GM19238 (cell line): Measurements from ENCODE around the gene IDH2.
"Not testable (repeated sequence)": the region's sequence is repeated elsewhere in the genome, so short reads cannot be mapped to it uniquely, and the experiment has no call there.

Experiments
- DNase-seq: peaks from one replicate; pipeline ENCODE4 v3.0.0; 2011; ENCODE audit warnings: low spot score; ENCODE audit not compliant: insufficient read length

Gene IDH2

DNA sequence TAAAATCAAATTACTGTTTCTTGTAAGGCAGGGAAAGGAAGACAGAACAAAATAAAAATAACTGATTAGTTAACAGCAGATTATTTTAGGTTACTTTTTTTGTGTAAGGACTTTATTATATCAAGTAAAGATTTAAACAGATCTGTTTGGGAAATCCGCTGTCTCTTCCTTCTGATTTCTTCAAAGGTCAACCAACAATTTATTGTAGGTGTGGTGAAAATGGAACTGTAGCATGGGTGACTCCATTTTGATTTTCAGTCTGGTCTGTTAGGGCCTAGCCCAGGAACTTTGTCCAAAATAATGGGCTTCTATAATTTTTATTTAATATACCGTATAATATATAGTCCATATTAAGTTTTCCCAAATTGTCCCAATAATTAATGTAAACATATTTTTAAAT lies 13.5 kb upstream of the IDH2 start:
- no peak for DNase-seq

DNA sequence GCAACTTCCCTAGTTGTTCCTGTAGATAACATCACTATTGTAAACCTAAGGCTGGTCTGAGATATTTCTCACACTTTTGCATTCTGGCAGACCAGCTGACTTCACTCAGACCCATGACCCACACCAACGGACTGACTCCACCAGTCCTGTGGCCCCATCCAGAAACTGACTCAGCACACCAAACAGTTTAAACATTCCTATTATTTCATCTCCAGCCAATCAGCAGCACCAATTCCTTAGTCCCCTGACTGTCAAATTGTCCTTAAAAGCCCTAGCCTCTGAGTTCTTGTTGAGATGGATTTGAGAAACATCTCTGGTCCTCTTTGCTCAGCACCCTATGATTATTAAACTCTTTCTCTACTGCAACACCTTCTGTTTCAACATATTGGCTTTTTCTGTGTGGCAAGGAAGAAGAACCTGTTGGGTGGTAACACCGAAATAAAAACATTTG lies 12.2 kb upstream of the IDH2 start:
- no peak for DNase-seq

DNA sequence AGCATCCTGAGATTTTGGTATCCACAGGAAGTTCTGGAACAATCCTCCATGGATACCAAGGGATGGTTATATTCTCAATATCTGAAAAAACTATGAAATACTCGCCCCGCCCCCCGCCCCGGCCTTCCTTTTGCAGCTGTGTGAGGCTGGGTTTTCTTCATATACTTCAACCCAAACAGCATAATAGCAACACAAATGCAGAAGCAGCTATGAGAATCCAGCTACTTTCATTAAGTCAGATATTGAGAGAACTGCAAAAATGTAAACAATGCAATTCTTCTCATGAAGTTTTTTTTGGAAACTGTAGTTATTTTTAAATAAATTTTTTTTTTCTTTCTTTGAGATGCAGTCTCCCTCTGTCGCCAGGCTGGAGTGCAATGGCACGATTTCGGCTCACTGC lies 10.9 kb upstream of the IDH2 start:
- DNase-seq, result no peak

DNA sequence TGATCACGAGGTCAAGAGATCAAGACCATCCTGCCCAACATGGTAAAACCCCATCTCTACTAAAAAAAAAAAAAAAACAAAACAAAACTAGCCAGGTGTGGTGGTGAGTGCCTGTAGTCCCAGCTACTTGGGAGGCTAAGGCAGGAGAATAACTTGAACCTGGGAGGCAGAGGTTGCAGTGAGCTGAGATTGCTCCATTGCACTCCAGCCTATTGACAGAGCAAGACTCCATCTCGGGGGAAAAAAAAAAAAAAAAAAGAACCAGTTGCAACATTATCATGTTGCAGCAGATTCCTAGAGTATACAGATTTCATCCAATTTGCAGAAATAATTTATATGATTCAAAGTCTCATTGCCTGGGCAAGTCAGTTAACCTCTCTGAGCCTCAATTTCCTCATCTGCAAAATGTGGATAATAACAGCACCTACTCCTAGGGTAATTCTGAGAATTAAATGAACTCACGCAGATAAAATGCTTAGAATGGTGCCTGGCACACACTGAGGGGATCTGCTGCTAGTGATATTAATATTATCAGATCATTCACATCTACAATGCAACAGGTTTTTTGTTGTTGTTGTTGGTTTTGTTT lies 7.0 kb upstream of the IDH2 start:
- DNase-seq, result not testable (repeated sequence)

DNA sequence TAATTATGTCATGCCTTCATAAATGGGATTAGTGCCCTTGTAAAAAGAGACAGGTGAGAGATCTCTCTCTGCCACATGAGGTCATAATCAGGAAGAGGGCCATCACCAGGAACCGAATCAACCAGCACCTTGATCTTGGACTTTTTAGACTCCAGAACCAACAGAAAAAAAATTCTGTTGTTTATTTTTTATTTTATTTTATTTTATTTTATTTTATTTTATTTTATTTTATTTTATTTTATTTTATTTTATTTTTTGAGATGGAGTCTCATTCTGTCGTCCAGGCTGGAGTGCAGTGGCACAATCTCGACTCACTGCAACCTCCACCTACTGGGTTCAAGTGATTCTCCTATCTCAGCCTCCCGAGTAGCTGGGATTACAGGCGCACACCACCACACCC lies 5.8 kb upstream of the IDH2 start:
- DNase-seq, result not testable (repeated sequence)

DNA sequence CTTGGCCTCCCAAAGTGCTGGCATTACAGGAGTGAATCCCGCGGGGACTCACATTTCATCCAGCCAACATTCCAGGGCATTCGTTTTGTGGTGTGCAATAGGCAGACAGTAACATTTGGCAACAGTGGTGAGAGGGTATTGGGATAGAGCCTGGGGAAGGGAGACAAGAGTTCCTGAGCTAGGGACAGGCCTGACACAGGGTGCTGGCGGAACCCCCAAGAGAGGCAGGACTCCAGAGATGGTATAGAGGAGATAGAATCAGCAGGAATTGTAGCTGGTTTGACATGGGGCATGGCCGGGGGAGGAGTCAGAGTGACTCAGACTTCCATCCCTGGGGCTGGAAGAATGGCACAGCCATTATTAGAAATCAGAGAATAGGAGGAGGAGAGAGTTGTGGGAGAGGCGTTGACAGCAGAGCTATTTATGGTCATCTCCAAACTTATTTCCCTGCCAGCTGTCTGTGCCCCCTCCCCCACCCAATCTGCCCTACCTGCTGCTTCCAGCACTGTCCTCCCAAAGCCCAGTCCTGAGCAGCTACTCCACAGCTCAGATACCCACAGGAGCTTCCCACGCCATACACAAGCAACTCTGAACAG lies 4.4 kb upstream of the IDH2 start:
- no peak for DNase-seq

DNA sequence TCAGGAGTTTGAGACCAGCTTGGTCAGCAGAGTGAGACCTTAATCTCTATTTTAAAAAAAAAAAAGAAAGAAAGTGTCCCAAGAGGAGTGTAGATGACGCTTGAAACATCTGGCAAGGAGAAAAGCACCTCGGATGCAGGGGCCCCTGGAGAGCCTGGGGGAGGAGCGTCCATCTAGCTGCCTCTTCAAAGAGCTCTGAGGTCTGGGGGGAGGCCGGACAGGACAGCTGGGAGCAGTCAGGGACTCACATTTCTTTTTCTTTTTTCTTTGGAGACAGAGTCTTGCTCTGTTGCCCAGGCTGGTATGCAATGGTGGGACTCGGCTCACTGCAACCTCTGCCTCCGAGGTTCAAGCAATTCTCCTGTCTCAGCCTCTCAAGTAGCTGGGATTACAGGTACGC lies 3.3 kb upstream of the IDH2 start:
- DNase-seq, result no peak

DNA sequence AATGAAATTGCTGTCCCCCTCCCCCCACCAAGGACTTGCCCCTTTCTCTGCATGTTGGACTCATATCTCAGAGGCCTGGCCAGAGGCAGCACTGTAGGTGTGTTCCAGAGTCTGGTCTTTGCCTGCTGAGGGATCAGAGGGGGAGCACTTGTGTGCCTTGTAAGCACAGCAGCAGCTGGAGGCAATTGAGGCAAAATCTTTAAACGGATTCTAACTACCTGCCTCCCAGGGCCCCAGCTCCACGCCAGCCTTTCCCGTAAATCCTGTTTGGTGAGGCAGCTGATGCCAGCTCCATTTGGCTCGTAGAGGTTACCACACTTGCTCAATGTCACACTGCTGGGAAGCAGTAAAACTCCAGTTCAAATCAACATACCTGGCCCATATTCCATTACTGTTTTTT lies 2.3 kb upstream of the IDH2 start:
- DNase-seq, result no peak

DNA sequence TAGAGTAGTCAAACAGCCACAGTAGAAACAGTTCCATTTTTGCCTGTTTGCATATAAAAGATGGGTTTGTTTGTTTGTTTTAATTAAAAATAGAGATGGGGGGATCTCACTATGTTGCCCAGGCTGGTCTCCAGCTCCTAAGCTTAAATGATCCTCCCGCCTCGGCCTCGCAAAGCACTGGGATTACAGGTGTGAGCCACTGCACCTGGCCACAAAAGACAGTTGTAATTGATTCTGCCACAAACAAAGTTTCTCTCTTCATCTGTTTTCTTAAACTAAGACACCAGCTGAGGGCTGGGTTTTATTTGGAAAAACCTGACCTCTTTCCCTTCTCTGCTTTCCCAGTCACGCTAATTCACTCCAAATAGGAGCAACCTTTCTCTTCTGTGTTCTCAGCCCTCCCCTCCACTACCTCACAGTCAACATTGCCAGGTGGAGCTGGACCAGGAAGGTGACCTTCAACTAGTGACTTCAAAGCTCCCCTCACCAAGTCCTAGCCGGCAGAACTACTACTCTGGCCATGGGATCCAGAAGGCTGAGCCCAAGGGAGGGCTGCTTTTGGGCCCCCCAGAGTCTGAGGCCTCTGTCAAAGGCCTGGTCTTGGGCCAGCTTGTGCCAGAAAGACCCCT lies 1.5 kb upstream of the IDH2 start:
- no peak for DNase-seq

DNA sequence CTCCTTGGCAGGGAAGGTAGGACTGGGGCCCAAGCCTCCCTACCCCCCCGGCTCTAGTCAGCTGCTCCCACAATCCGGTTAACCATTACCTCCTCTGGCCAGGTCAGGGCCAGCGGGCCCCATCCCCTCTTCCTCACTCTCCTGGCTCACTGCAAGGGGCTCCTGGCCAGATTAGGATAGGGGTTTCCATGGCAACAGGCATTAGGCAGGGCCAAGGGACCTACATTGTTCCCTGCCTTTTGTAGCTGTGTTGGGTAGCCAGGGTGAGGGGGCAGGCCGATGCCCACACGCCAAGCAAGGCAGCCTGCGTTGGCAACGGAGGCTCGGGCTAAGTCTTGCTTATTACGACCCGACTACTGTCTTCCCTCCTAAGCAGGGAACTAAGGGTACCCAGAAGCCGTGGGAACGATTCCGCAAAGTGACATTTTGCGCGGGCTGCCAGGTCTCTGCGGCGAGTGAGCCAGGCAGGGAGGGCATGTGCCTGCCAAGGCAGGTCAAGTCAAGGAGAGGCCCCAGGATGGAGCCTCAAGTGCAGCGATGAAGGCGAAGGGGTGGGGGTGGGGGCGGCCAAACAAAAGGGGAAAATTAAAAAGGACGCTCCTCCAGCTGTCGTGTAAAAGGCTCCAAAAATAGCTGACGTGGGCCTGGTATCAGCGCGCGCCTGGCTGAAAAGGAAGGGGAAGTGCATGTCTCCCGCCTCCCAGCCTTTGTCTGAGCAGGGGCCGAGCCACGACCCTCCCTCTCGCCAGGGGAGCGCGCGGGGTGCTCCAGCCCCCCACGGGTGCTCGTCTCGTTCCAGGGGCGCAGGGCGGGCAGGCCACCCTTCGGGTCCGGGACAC lies 919 bp downstream of the IDH2 start:
- DNase-seq, result no peak

DNA sequence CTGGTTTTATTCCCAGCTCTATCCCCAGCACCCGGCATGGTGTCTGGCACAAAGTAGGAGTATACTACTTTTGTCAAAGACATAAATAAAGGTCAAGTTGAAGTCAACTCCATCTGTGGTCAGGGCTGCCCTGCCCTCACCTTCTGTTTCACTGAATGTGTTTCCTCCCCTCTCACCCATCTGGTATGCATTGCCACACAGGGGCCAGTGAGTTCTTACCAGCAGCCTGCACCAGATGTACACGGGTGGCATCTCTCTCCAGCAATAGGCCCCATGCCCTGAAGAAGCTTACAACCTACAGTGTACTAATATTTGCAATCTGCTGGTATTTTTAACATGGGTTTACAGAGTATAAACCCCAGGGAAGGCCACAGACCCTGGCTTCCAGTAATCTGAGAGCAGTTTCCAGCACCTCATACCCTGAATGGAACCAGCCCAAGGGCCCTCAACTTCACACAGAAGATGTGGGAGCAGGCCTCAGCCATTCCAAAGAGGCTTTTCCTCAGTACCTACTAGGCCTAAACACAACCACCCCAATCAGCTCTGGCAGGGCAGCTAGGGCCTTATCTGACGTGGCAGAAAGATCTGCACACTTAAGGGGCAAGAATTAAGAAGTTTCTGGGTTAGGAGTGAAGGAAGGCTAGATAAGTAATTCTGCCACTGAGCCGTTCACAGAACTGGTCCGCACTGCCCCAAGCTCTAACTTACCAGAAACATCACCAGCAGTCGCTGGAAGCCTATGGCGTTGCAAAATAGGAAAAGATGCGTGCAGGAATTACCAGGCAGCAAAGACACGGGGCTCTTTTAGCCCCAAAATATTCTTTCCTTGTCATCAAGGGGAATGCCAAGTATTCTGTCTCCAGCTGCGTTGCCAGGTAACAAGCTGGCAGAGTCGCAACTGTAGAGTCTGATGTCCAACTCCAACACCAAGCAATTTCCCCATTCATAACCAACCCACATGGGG lies 2.1 kb downstream of the IDH2 start:
- DNase-seq, result no peak

DNA sequence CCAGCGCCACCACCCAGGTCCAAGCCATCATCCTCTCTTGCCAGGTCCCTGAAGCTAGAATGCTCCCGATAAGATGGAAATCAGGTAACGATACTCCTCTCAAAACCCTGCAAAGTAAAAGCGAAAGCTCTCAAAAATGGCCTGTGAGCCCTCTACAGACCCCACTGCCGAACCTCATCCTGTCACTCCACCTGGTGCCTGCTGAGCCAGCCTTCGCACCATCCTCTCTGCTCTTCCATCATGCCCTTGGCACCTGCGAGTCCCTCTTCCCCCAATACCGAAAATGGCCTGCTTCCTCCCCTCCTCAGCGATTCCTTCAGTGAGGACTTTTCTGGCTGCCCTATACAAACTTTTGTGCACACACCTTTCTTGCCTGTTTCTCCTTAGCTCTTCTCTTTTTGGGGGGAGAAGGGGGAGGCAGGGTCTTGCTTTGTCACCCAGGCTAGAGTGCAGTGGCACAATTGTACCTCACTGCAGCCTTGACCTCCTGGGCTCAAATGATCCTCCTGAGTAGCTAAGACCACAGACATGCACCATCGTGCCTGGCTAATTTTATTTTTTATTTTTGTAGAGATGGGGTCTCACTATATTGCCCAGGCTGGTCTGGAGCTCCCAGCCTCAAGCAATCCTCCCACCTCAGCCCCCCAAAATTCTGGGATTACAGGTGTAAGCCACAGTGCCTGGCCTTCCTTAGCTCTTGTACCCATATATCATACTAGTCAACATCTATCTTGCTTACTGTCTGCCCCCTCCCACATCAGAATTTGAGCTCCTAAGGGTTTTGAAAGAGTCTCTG lies 3.0 kb downstream of the IDH2 start:
- no peak for DNase-seq

DNA sequence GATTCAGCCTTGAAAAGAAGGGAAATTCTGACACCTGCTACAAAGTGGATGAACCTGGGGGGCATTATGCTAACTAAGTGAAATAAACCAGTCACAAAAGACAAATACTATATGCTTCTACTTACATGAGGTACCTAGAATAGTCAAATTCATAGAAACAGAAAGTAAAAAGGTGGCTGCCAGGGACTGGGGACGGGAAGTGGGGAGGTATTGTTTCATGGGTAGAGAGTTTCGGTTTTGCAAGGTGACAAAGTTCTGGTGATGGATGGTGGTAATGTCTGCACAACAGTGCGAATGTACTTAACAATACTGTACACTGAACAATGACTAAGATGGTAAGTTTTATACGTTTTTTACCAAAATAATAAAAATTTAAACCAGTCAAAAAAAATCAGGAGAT lies 4.8 kb downstream of the IDH2 start:
- peak; percentile 59 for DNase-seq

DNA sequence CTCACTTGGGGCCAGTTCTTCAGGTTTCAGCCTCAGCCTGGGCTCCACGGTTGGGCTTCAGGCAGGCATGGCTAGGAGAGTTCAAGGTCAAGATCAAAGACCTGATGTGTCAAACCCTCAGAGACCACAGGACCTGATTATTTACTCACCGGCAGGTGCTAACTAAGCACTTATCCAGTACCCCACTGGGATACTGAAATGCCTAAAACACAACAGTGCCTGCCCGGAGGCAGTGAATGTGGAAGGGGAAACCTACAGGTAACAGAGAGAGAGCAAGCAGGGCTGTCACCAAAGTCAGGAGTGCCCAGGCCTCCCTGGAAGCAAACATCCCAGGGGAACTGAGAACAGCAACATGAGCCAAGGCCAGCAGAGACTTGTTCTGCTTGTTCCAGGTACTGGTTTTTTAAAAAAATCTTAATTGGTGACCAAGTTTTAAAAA lies 6.7 kb downstream of the IDH2 start:
- no peak for DNase-seq

DNA sequence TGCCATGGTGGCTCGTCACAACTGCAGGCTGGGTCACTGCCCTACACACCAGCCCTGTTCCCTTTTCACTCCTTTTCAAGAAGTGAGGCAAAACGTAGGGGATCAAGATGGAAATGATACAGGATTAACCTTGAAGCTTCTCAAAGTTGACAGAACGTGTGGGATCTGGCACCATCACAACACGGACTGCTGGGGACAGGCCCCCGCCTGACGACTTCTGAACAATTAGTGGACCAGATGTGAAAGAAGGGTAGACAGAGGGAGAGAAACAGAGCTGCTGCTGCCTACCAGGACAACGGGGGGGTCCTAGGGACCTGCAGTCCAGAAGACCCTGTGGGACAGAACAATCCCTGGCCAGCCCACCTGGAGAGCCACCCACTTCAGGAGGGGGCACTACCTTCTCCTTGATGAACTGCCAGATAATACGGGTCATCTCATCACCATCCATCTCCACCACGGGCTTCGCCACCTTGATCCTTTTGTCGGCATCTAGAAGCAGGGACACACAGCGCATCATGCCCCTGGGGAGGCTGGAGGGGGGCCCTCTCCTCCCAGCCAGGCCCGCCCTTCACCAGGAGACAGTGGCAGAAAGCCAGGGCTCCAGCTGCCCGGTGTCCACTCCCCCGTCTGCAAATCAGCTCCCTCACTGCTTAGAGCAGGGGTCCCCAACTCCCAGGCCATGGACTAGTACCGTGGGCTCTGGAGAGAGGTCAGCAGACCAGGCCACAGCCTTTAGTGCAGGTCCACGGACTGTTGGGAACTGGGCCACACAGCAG lies 10.9 kb downstream of the IDH2 start:
- no peak for DNase-seq

DNA sequence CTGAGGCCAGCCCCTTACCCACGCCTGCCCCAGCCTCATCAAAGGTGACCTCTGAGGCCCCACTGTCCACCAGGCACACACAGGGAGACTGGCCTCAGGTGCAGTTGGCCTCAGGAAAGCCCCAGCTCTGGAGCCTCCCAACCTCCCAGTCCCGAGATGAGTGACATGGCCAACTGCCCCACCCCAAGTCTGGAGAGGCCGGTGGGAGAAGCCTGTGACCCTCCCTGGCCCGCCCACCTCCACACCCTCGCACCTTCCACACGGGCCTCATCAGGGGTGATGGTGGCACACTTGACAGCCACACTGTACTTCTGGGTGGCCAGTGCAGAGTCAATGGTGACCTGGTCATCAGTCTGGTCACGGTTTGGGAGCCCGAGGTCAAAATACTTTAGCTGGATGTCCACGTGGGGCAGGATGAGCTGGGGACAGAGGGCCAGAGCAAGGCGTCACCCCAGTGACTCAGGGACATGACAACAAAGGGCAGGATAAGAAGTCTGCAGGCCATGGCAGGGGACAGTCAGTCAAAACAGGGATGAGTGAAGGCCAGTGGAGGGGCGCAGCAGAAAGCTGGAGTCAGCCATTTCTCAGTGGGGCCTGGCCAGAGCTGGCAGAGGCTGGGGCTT lies 11.9 kb downstream of the IDH2 start:
- DNase-seq, result no peak

DNA sequence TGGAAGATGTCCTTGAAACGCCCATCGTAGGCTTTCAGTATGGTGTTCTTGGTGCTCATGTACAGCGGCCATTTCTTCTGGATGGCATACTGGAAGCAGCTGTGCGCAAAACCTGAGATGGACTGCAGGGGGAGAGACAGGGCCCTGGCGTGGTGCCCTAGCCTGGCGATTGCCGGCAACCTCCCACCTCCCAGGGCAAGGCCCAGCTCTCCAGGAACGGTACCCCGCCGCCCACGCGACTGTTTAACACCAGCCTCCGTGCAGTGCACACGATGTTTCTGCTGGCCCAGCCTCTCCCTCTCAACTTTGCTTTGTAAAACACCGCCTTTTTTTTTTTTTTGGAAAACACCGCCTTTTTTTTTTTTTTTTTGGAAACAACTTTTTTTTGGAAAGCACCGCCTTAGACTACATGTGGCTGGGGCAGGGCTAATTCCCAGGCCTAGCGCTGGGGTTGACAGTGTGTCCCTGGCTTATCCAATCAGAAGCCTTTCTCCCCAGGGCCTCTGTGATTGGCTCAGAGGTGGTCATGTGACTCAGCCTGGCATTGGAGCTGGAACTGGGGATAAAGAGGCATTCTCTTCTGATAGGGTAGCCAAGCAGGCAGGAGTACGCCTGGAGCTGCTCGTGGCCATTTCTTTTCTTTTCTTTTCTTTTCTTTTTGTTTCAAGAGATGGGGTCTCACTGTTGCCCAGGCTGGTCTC lies 14.7 kb downstream of the IDH2 start:
- DNase-seq, result no peak

DNA sequence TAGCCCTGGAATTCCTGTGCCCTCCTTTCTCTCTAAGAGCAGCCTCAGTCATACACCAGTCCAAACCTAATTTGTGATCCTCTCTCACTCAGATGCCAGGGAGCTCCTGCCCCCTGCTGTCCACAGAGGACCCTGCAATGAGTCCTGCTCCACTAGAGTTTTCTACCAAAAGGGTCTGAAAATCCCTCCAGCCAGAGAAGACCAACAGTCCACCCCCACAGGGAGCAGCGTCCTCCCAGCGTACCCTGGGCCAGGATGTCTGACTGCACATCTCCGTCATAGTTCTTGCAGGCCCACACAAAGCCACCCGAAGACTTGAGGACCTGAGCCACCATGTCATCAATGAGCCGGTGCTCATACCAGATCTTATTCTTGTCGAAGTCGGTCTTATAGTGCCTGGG lies 15.4 kb downstream of the IDH2 start:
- no peak for DNase-seq
